IPS-18c (cell line): ENCODE results near the gene RIT2.

Experiments
- H3K4me3 ChIP-seq: 2 replicates; pipeline ENCODE4 v1.7.0; 2013; ENCODE audit warnings: low read depth, mild to moderate bottlenecking, low read length, moderate library complexity; ENCODE audit not compliant: insufficient read depth
- H3K9me3 ChIP-seq: one replicate; pipeline ENCODE4 v1.6.1; 2013; ENCODE audit warnings: mild to moderate bottlenecking, low read length, moderate library complexity; ENCODE audit not compliant: control insufficient read depth, insufficient read depth

Gene RIT2

GRCh38 chr18:42969366-42969765, 146.1 kb downstream of the RIT2 start:
- Histone ChIP-seq H3K9me3 (no peaks in the 10 kb centered on the region), H3K4me3 (no peak overlapping the region)

- Histone ChIP-seq H3K9me3 (no peaks in the 10 kb centered on the region), H3K4me3 (no peak overlapping the region)
These were observed 154.2 kb downstream of the RIT2 start for GRCh38 chr18:42961298-42961697.

DNA sequence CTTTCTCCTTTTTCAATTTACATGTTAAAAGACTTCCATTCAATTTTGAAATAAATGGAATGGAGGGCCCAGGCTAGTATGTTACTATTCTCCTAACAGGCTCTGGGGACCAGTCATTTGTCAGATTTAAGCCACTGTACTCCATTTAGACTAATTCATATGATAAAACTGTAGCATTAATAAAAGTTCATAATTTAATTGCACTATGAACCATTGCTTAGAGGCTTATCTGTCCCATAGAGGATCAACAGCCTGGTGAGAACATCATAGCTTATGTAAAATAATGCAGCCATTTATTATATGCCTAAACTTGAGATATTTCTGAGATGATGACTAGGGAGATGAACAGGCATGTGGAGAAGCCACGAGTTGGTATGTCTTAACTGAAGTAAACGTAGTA, 156.0 kb downstream of the RIT2 start:
- no peaks in the 10 kb centered on the region for H3K9me3 ChIP-seq
- H3K4me3 ChIP-seq = no peak overlapping the region

- no peaks in the 10 kb centered on the region for H3K9me3 ChIP-seq
- no peak overlapping the region for H3K4me3 ChIP-seq
These were observed 157.1 kb downstream of the RIT2 start for GRCh38 chr18:42958353-42958752.

DNA sequence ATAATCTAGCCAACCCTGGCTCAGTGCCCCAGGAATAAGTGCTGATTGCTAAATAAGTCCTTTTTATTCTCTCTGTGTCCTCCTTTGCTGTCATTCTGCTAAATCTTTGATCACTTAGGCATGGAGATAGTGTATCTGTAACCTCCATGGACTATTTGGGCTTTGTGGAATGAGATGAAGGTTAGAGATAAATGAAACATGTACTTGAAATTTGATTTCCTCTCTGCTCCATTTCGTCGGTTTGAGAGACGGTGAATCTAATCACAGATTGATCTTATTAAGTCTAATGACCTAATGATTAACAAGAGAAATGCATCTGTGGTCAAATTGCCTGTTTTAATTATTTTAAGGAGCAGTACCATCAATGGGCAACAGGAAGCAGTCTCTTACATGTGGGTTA, 159.2 kb downstream of the RIT2 start:
- Histone ChIP-seq H3K4me3 (no peak overlapping the region), H3K9me3 (no peaks in the 10 kb centered on the region)

DNA sequence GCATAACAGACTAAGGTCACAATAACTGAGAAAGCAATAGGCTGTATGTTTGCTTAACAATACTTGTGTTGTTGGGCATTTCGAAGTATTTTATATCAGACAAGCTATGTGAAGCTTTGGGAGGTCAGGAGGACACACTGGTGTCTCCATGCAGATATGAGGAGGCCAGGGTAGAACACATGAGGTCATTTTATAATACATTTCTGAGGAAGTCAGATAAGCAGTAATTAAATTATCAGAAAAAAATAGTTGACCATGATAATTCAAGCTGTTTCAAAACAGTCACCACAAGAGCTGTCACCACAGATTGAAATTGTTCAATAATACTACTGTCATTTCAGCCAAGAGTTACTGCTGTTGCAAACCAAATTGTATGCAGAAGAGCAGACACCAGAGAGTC, 160.6 kb downstream of the RIT2 start:
- H3K9me3 ChIP-seq = no peaks in the 10 kb centered on the region

GRCh38 chr18:42953306-42953705, 162.2 kb downstream of the RIT2 start:
- Histone ChIP-seq H3K4me3 (no peak overlapping the region), H3K9me3 (no peaks in the 10 kb centered on the region)

More for the DNA sequence above, 160.6 kb downstream of the RIT2 start:
- no peak overlapping the region for H3K4me3 ChIP-seq

DNA sequence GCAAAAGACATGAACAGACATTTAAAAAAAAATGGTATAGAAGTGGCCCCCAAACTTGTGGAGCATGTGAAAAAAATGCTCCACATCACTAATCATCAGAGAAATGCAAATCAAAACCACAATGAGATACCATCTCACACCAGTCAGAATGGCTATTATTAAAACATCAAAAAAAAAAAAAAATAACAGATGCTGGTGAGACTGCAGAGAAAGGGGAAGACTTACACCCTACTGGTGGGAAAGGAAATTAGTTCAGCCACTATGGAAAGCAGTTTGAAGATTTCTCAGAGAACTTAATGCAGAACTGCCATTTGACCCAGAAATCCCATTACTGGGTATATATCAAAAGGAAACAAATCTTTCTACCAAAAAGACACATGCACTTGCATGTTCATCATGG, 164.8 kb downstream of the RIT2 start:
- Histone ChIP-seq H3K9me3 (no peaks in the 10 kb centered on the region), H3K4me3 (no peak overlapping the region)

DNA sequence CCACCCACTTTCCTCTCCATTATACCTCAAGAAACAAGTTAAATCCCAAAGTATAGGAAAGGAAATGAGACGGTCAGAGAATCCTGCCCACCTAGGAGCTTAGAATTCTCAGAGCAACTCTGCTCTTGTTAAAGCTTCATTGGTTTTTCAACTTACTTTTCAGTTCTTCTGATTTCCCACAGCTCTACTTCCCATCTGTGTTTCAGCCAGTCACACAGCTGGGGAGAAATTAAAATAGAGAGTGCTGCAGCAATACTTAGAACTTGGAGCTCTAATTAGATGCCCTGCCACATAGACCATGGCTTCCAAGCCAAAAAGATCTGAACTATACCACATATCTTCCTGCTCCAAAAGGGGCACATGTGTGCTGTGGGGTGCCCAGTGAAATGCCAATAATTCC, 166.7 kb downstream of the RIT2 start:
- Histone ChIP-seq H3K9me3 (no peaks in the 10 kb centered on the region), H3K4me3 (no peak overlapping the region)

DNA sequence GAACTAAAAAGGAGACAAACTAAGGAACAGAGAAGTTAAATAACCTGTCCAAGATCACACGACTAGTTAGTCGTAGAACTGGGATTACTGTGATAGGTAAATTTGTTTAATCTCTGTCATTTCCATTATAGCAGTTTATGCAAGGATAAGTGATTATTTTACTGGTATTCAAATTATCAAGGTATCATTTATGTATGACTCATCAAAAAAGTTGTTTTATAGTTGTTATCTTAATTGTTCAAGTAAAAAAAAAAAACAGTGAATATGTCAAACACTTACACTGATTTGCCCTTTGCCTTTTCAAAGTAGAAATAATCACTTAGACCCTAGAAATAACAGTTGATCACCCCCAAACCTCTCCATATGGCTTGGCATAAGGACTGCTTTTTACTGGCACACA, 173.6 kb downstream of the RIT2 start:
- Histone ChIP-seq H3K4me3 (no peak overlapping the region), H3K9me3 (no peaks in the 10 kb centered on the region)

GRCh38 chr18:42941021-42941420, 174.5 kb downstream of the RIT2 start:
- no peak overlapping the region for H3K4me3 ChIP-seq
- H3K9me3 ChIP-seq = no peaks in the 10 kb centered on the region

GRCh38 chr18:42937436-42937835, 178.0 kb downstream of the RIT2 start:
- Histone ChIP-seq H3K9me3 (no peaks in the 10 kb centered on the region), H3K4me3 (no peak overlapping the region)

GRCh38 chr18:42936289-42936688, 179.2 kb downstream of the RIT2 start:
- H3K4me3 ChIP-seq = no peak overlapping the region
- peaks cover 2% of the 10 kb centered on the region for H3K9me3 ChIP-seq

DNA sequence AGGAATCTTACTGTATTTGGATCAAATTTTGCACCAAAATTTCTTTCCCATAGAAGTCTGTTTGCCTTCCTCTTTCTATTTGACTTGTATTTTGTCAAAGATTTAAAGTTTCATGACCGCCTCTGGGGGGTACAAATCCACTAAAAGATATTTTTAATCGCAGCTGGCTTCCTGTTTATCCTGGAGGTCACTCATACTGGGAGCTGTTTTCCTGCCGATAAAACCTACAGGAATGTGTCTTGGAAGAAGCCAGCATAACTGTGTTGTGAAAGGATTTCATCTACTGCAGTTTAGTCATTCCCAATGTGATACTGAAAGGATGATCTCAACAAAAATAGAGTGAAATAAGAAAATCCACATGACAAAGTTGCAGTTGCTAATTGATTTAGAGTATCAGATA, 184.0 kb downstream of the RIT2 start:
- Histone ChIP-seq H3K9me3 (peaks cover 2% of the 10 kb centered on the region), H3K4me3 (no peak overlapping the region)

- no peak overlapping the region for H3K4me3 ChIP-seq
These were observed 185.6 kb downstream of the RIT2 start for GRCh38 chr18:42929857-42930256.

GRCh38 chr18:42929181-42929580, 186.3 kb downstream of the RIT2 start:
- peaks cover 2% of the 10 kb centered on the region for H3K9me3 ChIP-seq
- H3K4me3 ChIP-seq = no peak overlapping the region

More at GRCh38 chr18:42929857-42930256, 185.6 kb downstream of the RIT2 start:
- H3K9me3 ChIP-seq = peaks cover 2% of the 10 kb centered on the region

- H3K9me3 ChIP-seq = no peaks in the 10 kb centered on the region
- no peak overlapping the region for H3K4me3 ChIP-seq
These were observed 190.4 kb downstream of the RIT2 start for GRCh38 chr18:42925036-42925435.

DNA sequence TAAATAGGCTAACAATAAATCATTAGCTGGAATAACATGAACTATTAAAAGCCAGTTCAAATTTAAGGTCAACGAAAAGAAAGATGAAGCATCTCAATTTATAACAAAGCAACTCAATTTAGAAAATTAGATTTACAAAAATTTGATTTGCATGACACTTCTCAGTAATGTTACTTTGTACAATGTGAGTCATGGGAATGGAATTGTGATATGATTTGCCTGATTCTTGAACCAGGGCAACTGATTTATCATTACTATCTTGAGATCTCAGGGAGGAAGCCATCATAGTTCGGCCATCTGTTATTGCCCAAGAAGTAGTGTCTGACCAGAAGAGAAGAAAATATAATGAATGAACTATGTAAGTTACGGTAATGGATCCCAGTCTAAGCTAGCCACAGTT, 193.1 kb downstream of the RIT2 start:
- no peak overlapping the region for H3K4me3 ChIP-seq
- no peaks in the 10 kb centered on the region for H3K9me3 ChIP-seq

- no peak overlapping the region for H3K4me3 ChIP-seq
- H3K9me3 ChIP-seq = no peaks in the 10 kb centered on the region
These were observed 194.2 kb downstream of the RIT2 start for GRCh38 chr18:42921226-42921737.
